ENCODE measurements around the gene RMI1.
"Not testable (repeated sequence)": the region's sequence is repeated elsewhere in the genome, so short reads cannot be mapped to it uniquely, and the experiment has no call there.

Gene RMI1

GRCh38 chr9:83996126-83996525, 15.5 kb downstream of the RMI1 start:
- DNase-seq (ENCODE audit: low spot score in 2 of 2) = no peak
- Mint-ChIP-seq H3K27ac (ENCODE audit: low read depth) (no peak overlapping the region), H3K4me3 (no peak overlapping the region), H3K27me3 (no peaks in the 10 kb centered on the region), H3K4me1 (no peaks in the 10 kb centered on the region), H3K36me3 (ENCODE audit: insufficient read depth) (peaks cover 2% of the 10 kb centered on the region), H3K9me3 (no peaks in the 10 kb centered on the region)
- ATAC-seq (replicated peaks; ENCODE audit: extremely low read depth, poor library complexity, severe bottlenecking) = no peak

DNA sequence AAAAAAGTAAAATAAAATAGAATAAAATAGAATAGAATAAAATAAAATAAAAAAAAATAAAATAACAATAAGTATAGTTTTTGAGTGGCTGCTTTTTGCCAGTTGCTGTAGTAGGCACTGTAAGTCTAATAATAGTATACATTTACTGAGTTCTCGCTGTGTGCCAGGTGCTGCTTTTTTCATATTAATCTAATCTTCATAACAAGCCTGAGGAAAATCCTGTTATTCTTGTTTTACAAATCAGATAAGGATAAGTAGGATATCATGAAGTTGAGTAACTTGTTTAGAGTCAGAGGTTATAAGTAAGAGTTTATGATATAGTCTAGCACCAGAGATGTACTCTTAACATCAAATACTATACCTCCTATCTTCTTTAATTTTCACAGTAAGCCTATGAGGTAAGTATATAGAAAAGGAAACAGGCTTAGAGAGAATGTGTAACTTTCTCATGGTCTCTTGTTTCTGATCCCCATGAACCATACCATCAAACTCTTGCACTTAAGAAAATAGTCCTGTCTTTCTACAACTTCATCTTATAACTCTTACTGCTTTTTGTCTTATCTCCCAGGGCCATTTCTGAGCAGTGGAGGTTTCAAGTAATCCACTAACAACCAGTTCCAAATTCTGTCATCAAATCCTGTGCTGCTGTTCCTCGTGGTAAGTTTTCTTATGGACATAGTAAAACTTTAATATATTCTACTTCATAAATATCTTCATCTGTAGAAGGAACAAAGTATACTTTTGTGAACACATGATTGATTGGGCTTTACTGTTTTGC, 18.7 kb downstream of the RMI1 start:
- H3K9me3 Mint-ChIP-seq = no peaks in the 10 kb centered on the region
- DNase-seq (ENCODE audit: low spot score in 2 of 2) (no peak), ATAC-seq (replicated peaks; ENCODE audit: extremely low read depth, poor library complexity, severe bottlenecking) (no peak)
- H3K27ac Mint-ChIP-seq (ENCODE audit: low read depth) = no peak overlapping the region
- no peaks in the 10 kb centered on the region for H3K27me3 Mint-ChIP-seq
- no peak overlapping the region for H3K4me3 Mint-ChIP-seq
- peaks cover 5% of the 10 kb centered on the region for H3K4me1 Mint-ChIP-seq
- peaks cover 2% of the 10 kb centered on the region for H3K36me3 Mint-ChIP-seq (ENCODE audit: insufficient read depth)

GRCh38 chr9:84000186-84000585, 19.6 kb downstream of the RMI1 start:
- H3K4me1 Mint-ChIP-seq = peaks cover 5% of the 10 kb centered on the region
- DNase-seq (ENCODE audit: low spot score in 2 of 2) = no peak
- no peak for ATAC-seq (replicated peaks; ENCODE audit: extremely low read depth, poor library complexity, severe bottlenecking)
- H3K27ac Mint-ChIP-seq (ENCODE audit: low read depth) = no peak overlapping the region
- no peak overlapping the region for H3K4me3 Mint-ChIP-seq
- no peaks in the 10 kb centered on the region for H3K27me3 Mint-ChIP-seq
- H3K36me3 Mint-ChIP-seq (ENCODE audit: insufficient read depth) = peaks cover 2% of the 10 kb centered on the region
- H3K9me3 Mint-ChIP-seq = no peaks in the 10 kb centered on the region

DNA sequence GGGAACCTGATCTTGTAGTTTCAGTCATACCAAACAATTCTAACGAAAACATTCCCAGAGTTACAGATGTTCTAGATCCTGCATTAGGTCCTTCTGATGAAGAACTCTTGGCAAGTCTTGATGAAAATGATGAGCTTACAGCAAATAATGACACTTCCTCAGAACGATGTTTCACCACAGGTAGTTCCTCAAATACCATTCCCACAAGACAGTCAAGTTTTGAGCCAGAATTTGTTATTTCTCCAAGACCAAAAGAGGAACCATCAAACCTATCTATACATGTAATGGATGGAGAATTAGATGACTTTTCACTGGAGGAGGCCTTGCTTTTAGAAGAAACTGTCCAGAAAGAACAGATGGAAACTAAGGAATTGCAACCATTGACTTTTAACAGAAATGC, 21.0 kb downstream of the RMI1 start:
- peaks cover 5% of the 10 kb centered on the region for H3K4me1 Mint-ChIP-seq
- H3K36me3 Mint-ChIP-seq (ENCODE audit: insufficient read depth) = peaks cover under 1% of the 10 kb centered on the region
- no peak overlapping the region for H3K4me3 Mint-ChIP-seq
- no peaks in the 10 kb centered on the region for H3K9me3 Mint-ChIP-seq
- no peaks in the 10 kb centered on the region for H3K27me3 Mint-ChIP-seq
- ATAC-seq (replicated peaks; ENCODE audit: extremely low read depth, poor library complexity, severe bottlenecking) (no peak), DNase-seq (ENCODE audit: low spot score in 2 of 2) (no peak)
- no peak overlapping the region for H3K27ac Mint-ChIP-seq (ENCODE audit: low read depth)

GRCh38 chr9:84002344-84002743, 21.7 kb downstream of the RMI1 start:
- no peak overlapping the region for H3K27ac Mint-ChIP-seq (ENCODE audit: low read depth)
- H3K36me3 Mint-ChIP-seq (ENCODE audit: insufficient read depth) = peaks cover 1% of the 10 kb centered on the region
- DNase-seq (ENCODE audit: low spot score in 2 of 2) (no peak), ATAC-seq (replicated peaks; ENCODE audit: extremely low read depth, poor library complexity, severe bottlenecking) (peak; percentile 64)
- H3K9me3 Mint-ChIP-seq = no peaks in the 10 kb centered on the region
- no peaks in the 10 kb centered on the region for H3K27me3 Mint-ChIP-seq
- no peak overlapping the region for H3K4me3 Mint-ChIP-seq
- H3K4me1 Mint-ChIP-seq = peaks cover 5% of the 10 kb centered on the region

- Mint-ChIP-seq H3K27me3 (no peaks in the 10 kb centered on the region), H3K9me3 (no peaks in the 10 kb centered on the region)
These were observed 22.6 kb downstream of the RMI1 start for GRCh38 chr9:84003246-84003645.

GRCh38 chr9:84007662-84008061, 27.1 kb downstream of the RMI1 start:
- Mint-ChIP-seq H3K27me3 (no peaks in the 10 kb centered on the region), H3K27ac (ENCODE audit: low read depth) (no peak overlapping the region), H3K9me3 (no peaks in the 10 kb centered on the region), H3K4me3 (no peak overlapping the region), H3K36me3 (ENCODE audit: insufficient read depth) (peaks cover 1% of the 10 kb centered on the region), H3K4me1 (peaks cover under 1% of the 10 kb centered on the region)
- DNase-seq (ENCODE audit: low spot score in 2 of 2) (no peak), ATAC-seq (replicated peaks; ENCODE audit: extremely low read depth, poor library complexity, severe bottlenecking) (no peak)

More at GRCh38 chr9:84003246-84003645, 22.6 kb downstream of the RMI1 start:
- Mint-ChIP-seq H3K36me3 (ENCODE audit: insufficient read depth) (peaks cover 1% of the 10 kb centered on the region), H3K4me1 (peaks cover 5% of the 10 kb centered on the region), H3K4me3 (no peak overlapping the region), H3K27ac (ENCODE audit: low read depth) (no peak overlapping the region)
- no peak for DNase-seq (ENCODE audit: low spot score in 2 of 2)
- ATAC-seq (replicated peaks; ENCODE audit: extremely low read depth, poor library complexity, severe bottlenecking) = no peak

DNA sequence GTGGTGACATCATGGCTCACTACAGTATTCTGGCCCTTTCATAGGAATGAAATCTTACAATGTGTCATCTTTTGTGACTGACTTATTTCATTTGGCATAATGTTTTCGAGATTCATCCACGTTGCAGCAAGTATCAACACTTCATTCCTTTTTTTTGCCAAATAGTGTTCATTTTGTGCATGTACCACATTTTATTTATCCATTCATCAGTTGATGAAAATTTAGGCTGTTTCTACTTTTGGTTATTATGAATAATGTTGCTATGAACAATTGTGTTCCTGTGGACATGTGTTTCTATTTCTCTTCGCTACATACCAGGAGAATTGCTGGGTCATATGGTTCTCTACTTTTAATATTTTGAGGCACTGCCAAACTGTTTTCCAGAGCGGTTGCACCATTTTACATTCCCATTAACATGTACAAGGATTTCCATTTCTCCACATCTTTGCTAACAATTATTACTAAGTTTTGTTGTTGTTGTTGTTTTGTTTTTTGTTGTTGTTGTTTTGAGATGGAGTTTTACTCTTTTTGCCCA, 43.5 kb downstream of the RMI1 start:
- Mint-ChIP-seq H3K9me3 (no peaks in the 10 kb centered on the region), H3K27ac (ENCODE audit: low read depth) (no peak overlapping the region), H3K4me1 (no peaks in the 10 kb centered on the region), H3K36me3 (ENCODE audit: insufficient read depth) (no peaks in the 10 kb centered on the region), H3K4me3 (no peak overlapping the region), H3K27me3 (peaks cover 18% of the 10 kb centered on the region)
- DNase-seq (ENCODE audit: low spot score in 2 of 2) = no peak
- no peak for ATAC-seq (replicated peaks; ENCODE audit: extremely low read depth, poor library complexity, severe bottlenecking)

DNA sequence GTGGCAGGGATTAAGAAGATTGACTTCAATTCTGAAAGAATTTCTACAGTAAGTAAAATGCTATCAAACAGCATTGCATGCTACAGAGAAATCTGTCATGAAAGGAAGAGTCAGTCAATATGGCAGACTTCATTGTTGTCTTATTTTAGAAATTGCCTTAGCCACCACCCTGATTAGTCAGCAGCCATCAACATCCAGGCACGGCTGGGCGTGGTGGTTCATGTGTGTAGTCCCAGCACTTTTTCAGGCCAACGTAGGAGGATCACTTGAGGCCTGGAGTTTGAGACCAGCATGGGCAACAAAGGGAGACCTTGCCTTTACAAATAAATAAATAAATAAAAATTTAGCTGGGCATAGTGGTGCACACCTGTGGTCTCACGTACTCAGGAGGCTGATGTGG, 46.6 kb downstream of the RMI1 start:
- DNase-seq (ENCODE audit: low spot score in 2 of 2) = no peak
- H3K36me3 Mint-ChIP-seq (ENCODE audit: insufficient read depth) = no peaks in the 10 kb centered on the region
- no peak overlapping the region for H3K27ac Mint-ChIP-seq (ENCODE audit: low read depth)
- ATAC-seq (replicated peaks; ENCODE audit: extremely low read depth, poor library complexity, severe bottlenecking) = no peak
- no peaks in the 10 kb centered on the region for H3K9me3 Mint-ChIP-seq
- H3K4me3 Mint-ChIP-seq = no peak overlapping the region
- no peaks in the 10 kb centered on the region for H3K4me1 Mint-ChIP-seq
- peaks cover 18% of the 10 kb centered on the region for H3K27me3 Mint-ChIP-seq

DNA sequence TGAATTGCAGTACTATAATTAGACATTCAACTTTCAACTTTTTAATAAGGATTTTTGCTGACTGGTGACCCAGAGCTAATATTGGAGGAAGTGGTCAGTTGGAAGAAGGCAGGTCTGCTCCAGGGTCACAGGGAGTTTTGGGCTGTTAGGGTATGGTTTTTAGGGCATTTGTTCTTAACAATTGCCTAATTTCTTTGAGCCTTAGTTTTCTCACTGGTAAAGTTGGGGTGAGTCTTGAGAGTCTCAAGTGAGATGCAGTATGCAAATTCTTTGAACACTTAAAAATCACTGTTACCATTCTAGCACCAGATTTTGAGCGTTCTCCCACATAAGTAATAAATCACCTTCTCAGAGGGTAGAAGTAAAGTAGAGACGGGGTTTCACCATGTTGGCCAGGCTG, 50.9 kb downstream of the RMI1 start:
- ATAC-seq (replicated peaks; ENCODE audit: extremely low read depth, poor library complexity, severe bottlenecking) (no peak), DNase-seq (ENCODE audit: low spot score in 2 of 2) (no peak)
- H3K9me3 Mint-ChIP-seq = no peaks in the 10 kb centered on the region
- no peak overlapping the region for H3K4me3 Mint-ChIP-seq
- H3K36me3 Mint-ChIP-seq (ENCODE audit: insufficient read depth) = no peaks in the 10 kb centered on the region
- no peak overlapping the region for H3K27ac Mint-ChIP-seq (ENCODE audit: low read depth)
- H3K4me1 Mint-ChIP-seq = no peaks in the 10 kb centered on the region
- H3K27me3 Mint-ChIP-seq = peaks cover 10% of the 10 kb centered on the region

GRCh38 chr9:84041857-84042256, 61.3 kb downstream of the RMI1 start:
- peaks cover 78% of the 10 kb centered on the region for H3K27me3 Mint-ChIP-seq
- H3K9me3 Mint-ChIP-seq; H3K4me1 Mint-ChIP-seq; DNase-seq (ENCODE audit: low spot score in 2 of 2); ATAC-seq (replicated peaks; ENCODE audit: extremely low read depth, poor library complexity, severe bottlenecking); H3K4me3 Mint-ChIP-seq; H3K27ac Mint-ChIP-seq (ENCODE audit: low read depth); H3K36me3 Mint-ChIP-seq (ENCODE audit: insufficient read depth): not testable (repeated sequence)

DNA sequence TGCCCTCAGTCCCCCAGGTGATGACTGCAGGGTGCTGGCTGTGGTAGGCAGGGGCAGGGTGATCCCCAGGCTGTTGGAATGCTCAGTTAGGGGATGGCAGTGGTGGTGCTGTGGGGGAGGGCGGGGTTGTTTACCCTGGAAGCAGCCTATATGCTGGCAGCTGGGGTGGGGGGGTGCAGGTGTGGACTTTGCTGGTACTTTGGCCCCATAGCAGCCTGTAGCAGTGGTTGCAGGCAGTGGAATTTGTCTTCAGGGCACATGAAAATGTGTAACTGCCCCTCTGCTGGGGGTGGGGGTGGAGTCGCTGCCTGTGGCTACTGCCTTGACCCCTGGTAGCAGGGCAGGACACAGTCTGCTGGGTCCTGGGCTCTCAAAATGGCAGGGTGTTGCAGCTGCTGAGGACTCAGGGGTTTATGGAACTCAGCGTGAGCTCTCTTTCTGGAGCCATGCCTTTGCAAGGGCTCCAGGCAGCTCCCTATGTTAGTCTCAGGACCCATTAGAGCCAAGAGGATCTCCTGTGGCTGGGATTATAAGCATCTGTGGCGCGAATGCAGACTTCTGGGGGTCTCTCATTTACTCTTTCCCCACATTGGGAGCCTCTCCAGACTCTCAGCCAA, 65.0 kb downstream of the RMI1 start:
- DNase-seq (ENCODE audit: low spot score in 2 of 2) (no peak), ATAC-seq (replicated peaks; ENCODE audit: extremely low read depth, poor library complexity, severe bottlenecking) (no peak)
- H3K36me3 Mint-ChIP-seq (ENCODE audit: insufficient read depth) = peaks cover 2% of the 10 kb centered on the region
- H3K9me3 Mint-ChIP-seq = peaks cover 6% of the 10 kb centered on the region
- peaks cover 41% of the 10 kb centered on the region for H3K27me3 Mint-ChIP-seq
- H3K4me1 Mint-ChIP-seq = no peaks in the 10 kb centered on the region
- H3K27ac Mint-ChIP-seq (ENCODE audit: low read depth) = no peak overlapping the region
- no peak overlapping the region for H3K4me3 Mint-ChIP-seq

All from central memory CD8-positive, alpha-beta T cell (primary cell).